GM12892 (cell line): ENCODE measurements around the gene PSMB10.

Source experiments
- POLR2A ChIP-seq: IDR thresholded peaks from 2 replicates; pipeline ENCODE4 v1.6.1; 2011; ENCODE audit warnings: low read depth, low read length, control low read depth
- POLR2AphosphoS5 ChIP-seq: IDR thresholded peaks from 2 replicates; pipeline ENCODE4 v1.6.1; 2011; ENCODE audit warnings: low read depth, low read length, control low read depth

DNA sequence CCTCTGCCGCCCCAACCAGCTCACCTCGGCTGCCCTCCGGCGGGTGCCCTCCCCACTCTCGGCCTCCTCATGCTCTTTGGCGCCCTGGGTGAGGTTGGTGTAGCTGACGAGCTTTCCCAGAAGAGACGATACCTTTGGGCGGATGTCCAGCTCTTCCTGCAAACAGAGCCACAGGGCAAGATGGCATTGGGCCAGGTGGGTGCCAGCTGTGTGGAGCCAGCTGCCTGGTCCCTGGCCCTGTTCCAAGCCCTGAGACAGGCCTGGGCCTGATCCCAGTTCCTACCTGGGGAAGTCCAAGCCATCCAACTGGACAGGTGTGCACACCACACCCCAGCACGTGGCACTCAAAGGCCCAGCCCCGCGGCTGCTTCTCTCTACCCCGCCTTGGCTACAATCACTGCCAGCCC, 24.9 kb upstream of the PSMB10 start:
- TF ChIP-seq POLR2A (no peak), POLR2AphosphoS5 (no peak)
